HepG2 (cell line): Measurements from ENCODE around the gene LRP5.

Experiments used
- FOXA1 ChIP-seq, 2 experiments: fragments of 450-650 bp in 1 of 2; sonication (generic) in 1 of 2; formaldehyde crosslinking in 1 of 2; IDR thresholded peaks; 2 replicates each; pipeline versions ENCODE4 v1.4.0 to v1.6.1; 2016 to 2020; ENCODE audit warnings: missing genetic modification reagents in 1 of 2
- HCFC1 ChIP-seq: fragments of 150-350 bp; IDR thresholded peaks from 2 replicates; pipeline ENCODE4 v1.6.1; 2014; ENCODE audit warnings: low read depth, low read length
- JUND ChIP-seq: sonication (generic); formaldehyde crosslinking; IDR thresholded peaks from 2 replicates; pipeline ENCODE4 v1.8.0; 2022; ENCODE audit warnings: mild to moderate bottlenecking, missing genetic modification reagents
- KDM2A ChIP-seq: sonication (generic); formaldehyde crosslinking; IDR thresholded peaks from 2 replicates; pipeline ENCODE4 v1.4.0; 2020; ENCODE audit warnings: low read depth, missing genetic modification reagents, borderline replicate concordance
- POLR2A ChIP-seq, 2 experiments: IDR thresholded peaks; 2 replicates each; pipeline ENCODE4 v1.6.1; 2011; ENCODE audit warnings: low read depth in 2 of 2, low read length in 2 of 2, mild to moderate bottlenecking in 1 of 2, moderate library complexity in 1 of 2; ENCODE audit not compliant: insufficient read depth in 1 of 2
- SP1 ChIP-seq, 2 experiments: fragments of 450-650 bp in 1 of 2; sonication (generic) in 1 of 2; formaldehyde crosslinking in 1 of 2; IDR thresholded peaks; 2 replicates each; pipeline versions ENCODE4 v1.4.0 to v1.6.1; 2016 to 2020; ENCODE audit warnings: missing genetic modification reagents in 1 of 2
- SRF ChIP-seq: IDR thresholded peaks from 2 replicates; pipeline ENCODE4 v1.6.1; 2011; ENCODE audit warnings: mild to moderate bottlenecking, low read depth, low read length, moderate library complexity
- TBP ChIP-seq: sonication (generic); formaldehyde crosslinking; IDR thresholded peaks from 2 replicates; pipeline ENCODE4 v1.5.0; 2020; ENCODE audit warnings: missing genetic modification reagents
- ZBTB7A ChIP-seq: sonication (generic); formaldehyde crosslinking; IDR thresholded peaks from 2 replicates; pipeline ENCODE4 v1.8.0; 2022; ENCODE audit warnings: mild to moderate bottlenecking, missing genetic modification reagents
- ZNF101 ChIP-seq: sonication (generic); formaldehyde crosslinking; IDR thresholded peaks from 2 replicates; pipeline ENCODE4 v1.4.0; 2020; ENCODE audit warnings: mild to moderate bottlenecking, low read depth, missing genetic modification reagents, borderline replicate concordance
- ZNF207 ChIP-seq: fragments of 450-650 bp; IDR thresholded peaks from 2 replicates; pipeline ENCODE4 v1.6.1; 2016; ENCODE audit warnings: antibody characterized with exemption, borderline replicate concordance
- ZNF484 ChIP-seq: sonication (generic); formaldehyde crosslinking; IDR thresholded peaks from 2 replicates; pipeline ENCODE4 v1.5.1; 2020; ENCODE audit warnings: mild to moderate bottlenecking, low read depth, missing genetic modification reagents, borderline replicate concordance

DNA sequence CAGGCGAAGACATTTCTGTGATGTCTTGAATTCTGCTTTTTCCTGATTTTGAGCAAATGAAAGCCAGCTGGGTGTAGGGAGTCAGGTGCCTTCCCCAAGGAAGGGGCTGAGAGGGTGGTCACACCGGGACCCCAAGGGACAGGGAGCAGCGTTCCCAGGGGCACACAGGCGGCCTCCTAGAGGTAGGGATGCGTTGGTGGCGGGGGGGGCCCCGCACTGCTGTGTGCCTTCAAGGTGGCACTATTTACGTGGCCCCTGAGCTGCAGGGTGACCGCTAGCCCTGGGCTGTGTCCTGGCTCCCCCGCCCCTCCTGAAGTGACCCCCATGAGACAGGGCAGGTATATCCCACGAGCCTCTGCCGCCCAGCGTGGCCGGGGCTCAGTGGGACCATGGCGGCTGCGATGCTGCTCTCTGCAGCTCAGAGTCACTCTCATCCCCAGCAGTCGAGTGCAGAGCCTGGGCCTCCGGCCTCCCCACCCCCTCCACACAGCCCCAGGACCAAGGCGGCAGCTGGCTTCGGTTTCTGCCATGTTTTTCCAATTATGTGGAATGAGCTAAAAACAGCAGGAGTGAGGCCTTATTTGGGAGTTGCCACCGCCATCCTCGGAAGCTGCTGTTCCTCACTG, 60.9 kb downstream of the LRP5 start:
- no peak for TF ChIP-seq SRF
- no peak for TF ChIP-seq ZNF484 (CRISPR knock-in tag)
- no peak for TF ChIP-seq JUND (CRISPR knock-in tag)
- no peak for TF ChIP-seq ZNF101 (CRISPR knock-in tag)
- no peak for TF ChIP-seq ZBTB7A (CRISPR knock-in tag)
- no peak for TF ChIP-seq HCFC1
- TF ChIP-seq ZNF207 = no peak
- no peak for TF ChIP-seq SP1 (IDR thresholded peaks at IDR 0.05)
- TF ChIP-seq SP1 (CRISPR knock-in tag; IDR thresholded peaks at IDR 0.05) = no peak
- TF ChIP-seq TBP (CRISPR knock-in tag) = no peak
- TF ChIP-seq KDM2A = no peak
- TF ChIP-seq POLR2A (IDR thresholded peaks at IDR 0.05; ENCODE audit: insufficient read depth in 1 of 2, low read depth in 2 of 2, low read length in 2 of 2) = no peak
- TF ChIP-seq FOXA1 (IDR thresholded peaks at IDR 0.05) = no peak
- TF ChIP-seq FOXA1 (CRISPR knock-in tag; IDR thresholded peaks at IDR 0.05) = no peak
